HG02588 (cell line): ENCODE data around the gene ZNF738.

ENCODE experiments used
- ATAC-seq: cut with Tn5 transposase; IDR thresholded peaks from one replicate; pipeline ENCODE4 v1.9.1; 2021; ENCODE audit warnings: mild to moderate bottlenecking, moderate library complexity; ENCODE audit not compliant: unreplicated experiment

ZNF738 gene

GRCh38 chr19:21422244-21422643 is 63.4 kb downstream of the ZNF738 start:
- no peak for ATAC-seq

- no peak for ATAC-seq
Observed at GRCh38 chr19:21423057-21424041, 64.5 kb downstream of the ZNF738 start.
